Measurements from ENCODE around the gene PRKAA1. TPM values are rescaled to one million over a fixed set of nuclear protein-coding genes. Genes with fewer than 3 reads are reported as not detected.

PRKAA1 gene
- total RNA-seq, 4 donors from 2014 or later, result 82.7 to 132 (median 100) TPM

- no peaks in the 10 kb centered on the region for H3K9me3 ChIP-seq
- H3K27ac ChIP-seq, result no peak overlapping the region
- H3K36me3 ChIP-seq, result peaks cover 0 to 63% (median 0%) of the 10 kb centered on the region in 3 donors
- peaks cover 0 to 15% (median 0%) of the 10 kb centered on the region in 4 donors for H3K4me1 ChIP-seq
- H3K4me3 ChIP-seq, result no peak overlapping the region
- peak in 1 of 6 experiments; percentile 16 for TF ChIP-seq CTCF (IDR thresholded peaks at IDR 0.05)
- no peak for TF ChIP-seq POLR2A (IDR thresholded peaks at IDR 0.05)
- no peaks in the 10 kb centered on the region for H3K27me3 ChIP-seq
- no peak for DNase-seq
These were observed 23.6 kb downstream of the PRKAA1 start for GRCh38 chr5:40774623-40775022.

GRCh38 chr5:40770764-40771163 lies 27.4 kb downstream of the PRKAA1 start:
- H3K36me3 ChIP-seq, result peaks cover 0 to 74% (median 0%) of the 10 kb centered on the region in 3 donors

GRCh38 chr5:40762705-40763104 lies 35.5 kb downstream of the PRKAA1 start:
- TF ChIP-seq CTCF (IDR thresholded peaks at IDR 0.05) (no peak), POLR2A (IDR thresholded peaks at IDR 0.05) (no peak)
- H3K9me3 ChIP-seq, result no peaks in the 10 kb centered on the region
- DNase-seq, result no peak
- H3K27ac ChIP-seq, result no peak overlapping the region
- no peak overlapping the region for H3K4me3 ChIP-seq
- H3K36me3 ChIP-seq, result peaks cover 0 to 64% (median 0%) of the 10 kb centered on the region in 3 donors
- H3K27me3 ChIP-seq, result no peaks in the 10 kb centered on the region
- H3K4me1 ChIP-seq, result no peaks in the 10 kb centered on the region

More at GRCh38 chr5:40770764-40771163, 27.4 kb downstream of the PRKAA1 start:
- TF ChIP-seq CTCF (IDR thresholded peaks at IDR 0.05), result no peak
- no peak for TF ChIP-seq POLR2A (IDR thresholded peaks at IDR 0.05)
- DNase-seq, result no peak
- H3K27ac ChIP-seq, result no peak overlapping the region
- no peaks in the 10 kb centered on the region for H3K27me3 ChIP-seq
- H3K9me3 ChIP-seq, result no peaks in the 10 kb centered on the region
- H3K4me3 ChIP-seq, result no peak overlapping the region
- peaks cover 0 to 3% (median 0%) of the 10 kb centered on the region in 4 donors for H3K4me1 ChIP-seq

GRCh38 chr5:40757400-40757799 lies 40.8 kb downstream of the PRKAA1 start:
- DNase-seq, result no peak
- no peak overlapping the region for H3K4me3 ChIP-seq
- H3K36me3 ChIP-seq, result peaks cover 0 to 12% (median 0%) of the 10 kb centered on the region in 3 donors
- peaks cover 0 to 13% (median 0%) of the 10 kb centered on the region in 4 donors for H3K4me1 ChIP-seq
- H3K27ac ChIP-seq, result no peak overlapping the region
- H3K9me3 ChIP-seq, result no peaks in the 10 kb centered on the region
- no peaks in the 10 kb centered on the region for H3K27me3 ChIP-seq
- TF ChIP-seq POLR2A (IDR thresholded peaks at IDR 0.05) (no peak), CTCF (IDR thresholded peaks at IDR 0.05) (no peak)

GRCh38 chr5:40755407-40756365 lies 42.5 kb downstream of the PRKAA1 start, which contains the start of gene TTC33:
TTC33 (minus strand) TSS chr5:40755961; CDS start chr5:40747018, 8,943 bp downstream.
- DNase-seq, result peak; percentile 97 to 98 (median 97)
- peak within 1 kb of the TSS; percentile 67 to 92 (median 72) for H3K4me3 ChIP-seq

More at GRCh38 chr5:40755407-40756365, 42.5 kb downstream of the PRKAA1 start, which contains the start of gene TTC33:
- Histone ChIP-seq H3K4me1 (peaks cover 0 to 13% (median 0%) of the 10 kb centered on the region in 4 donors), H3K27ac (peak within 1 kb of the TSS; percentile 83 to 90 (median 86)), H3K9me3 (no peaks in the 10 kb centered on the region), H3K27me3 (no peaks in the 10 kb centered on the region), H3K36me3 (no peaks in the 10 kb centered on the region)
- TF ChIP-seq POLR2A (IDR thresholded peaks at IDR 0.05), result peak in 1 of 2 donors; percentile 49
- peak; percentile 33 to 81 (median 68) for TF ChIP-seq CTCF (IDR thresholded peaks at IDR 0.05)

Measured in Peyer's patch (tissue), 4 donors.